A204.1 (cell line): Measurements from ENCODE around the gene MEGF8.

Experiments
- FAIRE-seq: peaks from 2 replicates; lab custom pipeline; 2012; peaks lifted over from hg19 to GRCh38; lab: Jason Lieb, UNC

MEGF8 gene

GRCh38 chr19:42421101-42421500, 95.7 kb downstream of the MEGF8 start:
- no peak for FAIRE-seq

GRCh38 chr19:42421591-42422031, 96.2 kb downstream of the MEGF8 start:
- no peak for FAIRE-seq

GRCh38 chr19:42422092-42422900, 96.9 kb downstream of the MEGF8 start:
- FAIRE-seq: no peak

- FAIRE-seq: no peak
Measured at GRCh38 chr19:42422901-42423461, 97.5 kb downstream of the MEGF8 start.

- FAIRE-seq: no peak
Measured at GRCh38 chr19:42423462-42424344, 98.3 kb downstream of the MEGF8 start.

- no peak for FAIRE-seq
Measured at GRCh38 chr19:42424345-42424707, 98.9 kb downstream of the MEGF8 start.

- FAIRE-seq: no peak
Measured at GRCh38 chr19:42424712-42425131, 99.3 kb downstream of the MEGF8 start.

- no peak for FAIRE-seq
Measured at GRCh38 chr19:42426643-42427042, 101.2 kb downstream of the MEGF8 start.

GRCh38 chr19:42427313-42427712, 101.9 kb downstream of the MEGF8 start, which contains the start of gene LIPE:
Gene LIPE, minus strand, starts transcription at chr19:42427388. Its CDS starts 239 bp downstream, at chr19:42427149.
- FAIRE-seq: no peak
